AG09309 (cell line): ENCODE results near the gene ADAP1.

ENCODE experiments used
- DNase-seq: peaks from one replicate; pipeline ENCODE4 v3.0.0-alpha.2; 2010; ENCODE audit warnings: low read depth
- H3K4me3 ChIP-seq: 2 replicates; pipeline ENCODE4 v1.5.1; 2011; ENCODE audit warnings: mild to moderate bottlenecking, low read depth, low read length, moderate library complexity; ENCODE audit not compliant: control insufficient read depth
- TF ChIP-seq, protein P1 (sequence below): IDR thresholded peaks from 2 replicates; pipeline ENCODE4 v1.5.1; 2011; ENCODE audit warnings: mild to moderate bottlenecking, low read depth, low read length, inconsistent platforms; ENCODE audit not compliant: insufficient read depth, control insufficient read depth; ENCODE audit errors: missing control alignments

ADAP1 gene

DNA sequence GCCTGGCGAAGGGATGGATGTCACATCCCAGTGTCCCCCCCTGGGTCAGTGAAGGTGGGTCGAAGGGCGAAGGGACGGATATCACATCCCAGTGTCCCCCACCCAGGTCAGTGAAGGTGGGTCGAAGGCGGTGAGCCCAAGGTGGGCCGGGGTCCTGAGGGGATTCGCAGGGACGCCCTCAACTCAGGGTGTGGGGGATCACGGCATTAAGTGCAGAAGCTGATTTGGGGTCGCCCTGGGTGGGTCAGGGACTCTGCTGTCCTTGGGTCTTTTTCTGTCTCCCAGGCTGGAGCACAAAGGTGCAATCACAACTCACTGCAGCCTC, 21.9 kb downstream of the ADAP1 start:
- H3K4me3 ChIP-seq: no peak overlapping the region
- DNase-seq: no peak
- TF ChIP-seq, protein P1, sequence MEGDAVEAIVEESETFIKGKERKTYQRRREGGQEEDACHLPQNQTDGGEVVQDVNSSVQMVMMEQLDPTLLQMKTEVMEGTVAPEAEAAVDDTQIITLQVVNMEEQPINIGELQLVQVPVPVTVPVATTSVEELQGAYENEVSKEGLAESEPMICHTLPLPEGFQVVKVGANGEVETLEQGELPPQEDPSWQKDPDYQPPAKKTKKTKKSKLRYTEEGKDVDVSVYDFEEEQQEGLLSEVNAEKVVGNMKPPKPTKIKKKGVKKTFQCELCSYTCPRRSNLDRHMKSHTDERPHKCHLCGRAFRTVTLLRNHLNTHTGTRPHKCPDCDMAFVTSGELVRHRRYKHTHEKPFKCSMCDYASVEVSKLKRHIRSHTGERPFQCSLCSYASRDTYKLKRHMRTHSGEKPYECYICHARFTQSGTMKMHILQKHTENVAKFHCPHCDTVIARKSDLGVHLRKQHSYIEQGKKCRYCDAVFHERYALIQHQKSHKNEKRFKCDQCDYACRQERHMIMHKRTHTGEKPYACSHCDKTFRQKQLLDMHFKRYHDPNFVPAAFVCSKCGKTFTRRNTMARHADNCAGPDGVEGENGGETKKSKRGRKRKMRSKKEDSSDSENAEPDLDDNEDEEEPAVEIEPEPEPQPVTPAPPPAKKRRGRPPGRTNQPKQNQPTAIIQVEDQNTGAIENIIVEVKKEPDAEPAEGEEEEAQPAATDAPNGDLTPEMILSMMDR: no peak

DNA sequence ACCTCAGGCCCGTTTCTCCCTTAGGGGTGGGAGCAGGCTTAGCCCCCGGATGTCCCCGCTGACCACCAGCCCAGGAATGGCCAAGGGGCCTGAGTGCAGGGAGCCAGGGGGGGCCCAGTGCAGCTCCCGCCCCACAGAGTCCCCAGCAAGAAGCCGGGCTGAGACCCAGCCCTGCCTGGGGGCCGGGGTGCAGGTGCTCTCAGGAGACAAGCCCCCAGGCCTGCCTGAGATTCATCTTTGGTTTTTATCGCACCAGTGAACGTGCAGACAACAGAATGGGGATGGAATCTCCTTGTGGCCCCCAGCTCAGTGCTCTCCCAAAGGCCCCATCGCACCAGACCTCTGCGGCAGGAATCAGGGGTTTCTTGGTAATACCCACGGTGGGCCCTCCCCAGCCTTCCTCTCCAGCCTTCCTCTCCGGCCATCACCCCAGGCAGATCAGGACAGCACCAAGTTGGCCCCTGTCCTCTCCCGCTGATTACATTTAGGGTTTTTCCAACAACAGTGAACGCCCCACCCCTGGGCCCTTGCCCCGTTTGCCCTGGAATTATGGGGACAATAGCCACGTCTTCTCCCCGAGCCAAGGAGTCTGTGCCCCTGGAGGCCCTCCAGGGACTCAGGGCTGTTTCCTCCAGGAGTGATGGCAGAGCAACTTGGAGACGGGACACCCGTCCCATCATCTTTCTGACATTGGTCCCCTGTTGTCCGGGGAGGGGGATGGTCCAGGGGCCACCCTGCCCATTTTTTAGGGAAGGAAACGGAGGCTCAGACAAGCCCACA, 22.4 kb downstream of the ADAP1 start:
- no peak overlapping the region for H3K4me3 ChIP-seq
- TF ChIP-seq, protein P1: no peak
- DNase-seq: no peak

DNA sequence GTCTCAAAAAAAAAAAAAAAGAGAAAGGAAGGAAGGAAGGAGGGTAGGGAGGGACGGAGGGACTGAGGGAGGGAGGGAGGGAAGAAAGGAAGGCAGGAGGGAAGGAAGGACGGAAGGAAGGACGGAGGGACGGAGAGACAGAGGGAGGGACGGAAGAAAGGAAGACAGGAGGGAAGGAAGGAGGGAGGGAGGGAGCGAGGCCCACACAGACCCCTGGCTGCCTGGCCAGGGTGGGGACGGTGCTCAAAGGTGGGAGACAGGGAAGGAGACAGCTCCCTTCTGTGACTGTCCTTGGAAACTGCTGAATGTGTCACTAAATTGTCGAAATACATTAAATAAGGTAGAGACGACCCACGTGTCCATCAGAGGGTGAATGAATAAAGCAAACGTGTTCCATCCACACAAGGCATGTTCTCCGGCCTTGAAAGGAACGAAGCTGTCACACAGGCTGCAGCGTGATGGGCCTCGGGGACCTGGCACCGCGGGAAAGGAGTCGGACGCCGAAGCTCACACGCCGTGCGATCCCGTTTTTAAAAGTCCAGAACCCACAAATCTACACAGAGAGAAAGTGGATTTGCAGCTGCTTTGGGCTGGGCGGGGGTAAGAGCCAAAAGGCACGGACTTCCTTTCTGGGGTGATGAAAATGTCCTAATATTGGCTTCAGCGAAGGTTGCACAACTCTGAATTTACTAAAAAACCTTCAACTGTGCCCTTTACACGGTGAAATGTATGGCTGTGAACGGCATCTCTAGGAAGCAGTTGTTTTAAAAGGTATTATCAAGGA, 23.3 kb downstream of the ADAP1 start:
- TF ChIP-seq, protein P1: no peak
- H3K4me3 ChIP-seq: no peak overlapping the region
- DNase-seq: no peak

DNA sequence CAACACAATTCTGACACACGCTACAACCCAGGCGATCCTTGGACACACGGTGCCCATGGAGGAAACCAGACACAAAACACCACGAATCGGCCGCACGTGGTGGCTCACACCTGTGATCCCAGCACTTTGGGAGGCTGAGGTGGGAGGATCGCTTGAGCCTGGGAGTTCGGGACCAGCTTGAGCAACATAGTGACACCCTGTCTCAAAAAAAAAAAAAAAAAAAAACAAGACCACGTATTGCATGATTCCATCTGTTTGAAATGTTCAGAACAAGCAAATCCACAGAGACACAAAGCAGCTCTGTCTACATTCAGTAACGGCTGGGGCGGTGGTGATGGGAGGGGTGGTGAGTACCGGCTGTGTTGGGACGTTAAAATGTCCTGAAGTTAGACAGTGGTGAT, 25.2 kb downstream of the ADAP1 start:
- H3K4me3 ChIP-seq: no peak overlapping the region
- no peak for DNase-seq
- TF ChIP-seq, protein P1: no peak

DNA sequence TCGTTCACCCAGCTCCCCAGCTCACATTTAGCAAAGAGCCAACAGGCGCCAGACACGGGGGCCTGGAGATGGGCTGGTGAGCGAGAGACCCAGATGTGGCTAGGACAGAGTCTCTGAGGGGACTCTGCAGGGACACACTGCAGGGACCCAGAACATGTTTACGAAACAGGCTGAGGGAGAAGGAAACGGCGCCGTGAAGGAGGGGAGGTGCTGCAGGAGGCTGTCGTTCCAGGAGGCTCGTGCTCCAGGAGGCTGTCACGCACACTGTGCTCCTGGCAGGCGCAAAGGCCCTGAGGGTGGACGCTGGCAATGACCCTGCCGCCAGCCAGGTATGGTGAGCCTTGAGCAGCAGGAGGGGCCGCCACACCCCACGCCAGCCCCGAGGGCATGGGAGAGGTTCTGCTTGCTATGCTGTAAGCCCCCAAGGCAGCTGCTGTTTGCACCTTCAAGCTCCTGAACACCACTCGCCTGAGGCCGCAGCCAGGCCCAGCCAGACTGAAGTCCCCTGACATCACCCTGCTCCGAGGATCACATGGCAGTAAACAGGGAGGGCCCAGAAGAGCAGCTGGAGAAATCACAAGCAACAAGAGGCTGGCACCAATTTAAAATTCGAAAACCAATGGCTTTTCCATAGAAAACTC, 27.3 kb downstream of the ADAP1 start:
- no peak for DNase-seq
- TF ChIP-seq, protein P1: no peak
- H3K4me3 ChIP-seq: no peak overlapping the region

DNA sequence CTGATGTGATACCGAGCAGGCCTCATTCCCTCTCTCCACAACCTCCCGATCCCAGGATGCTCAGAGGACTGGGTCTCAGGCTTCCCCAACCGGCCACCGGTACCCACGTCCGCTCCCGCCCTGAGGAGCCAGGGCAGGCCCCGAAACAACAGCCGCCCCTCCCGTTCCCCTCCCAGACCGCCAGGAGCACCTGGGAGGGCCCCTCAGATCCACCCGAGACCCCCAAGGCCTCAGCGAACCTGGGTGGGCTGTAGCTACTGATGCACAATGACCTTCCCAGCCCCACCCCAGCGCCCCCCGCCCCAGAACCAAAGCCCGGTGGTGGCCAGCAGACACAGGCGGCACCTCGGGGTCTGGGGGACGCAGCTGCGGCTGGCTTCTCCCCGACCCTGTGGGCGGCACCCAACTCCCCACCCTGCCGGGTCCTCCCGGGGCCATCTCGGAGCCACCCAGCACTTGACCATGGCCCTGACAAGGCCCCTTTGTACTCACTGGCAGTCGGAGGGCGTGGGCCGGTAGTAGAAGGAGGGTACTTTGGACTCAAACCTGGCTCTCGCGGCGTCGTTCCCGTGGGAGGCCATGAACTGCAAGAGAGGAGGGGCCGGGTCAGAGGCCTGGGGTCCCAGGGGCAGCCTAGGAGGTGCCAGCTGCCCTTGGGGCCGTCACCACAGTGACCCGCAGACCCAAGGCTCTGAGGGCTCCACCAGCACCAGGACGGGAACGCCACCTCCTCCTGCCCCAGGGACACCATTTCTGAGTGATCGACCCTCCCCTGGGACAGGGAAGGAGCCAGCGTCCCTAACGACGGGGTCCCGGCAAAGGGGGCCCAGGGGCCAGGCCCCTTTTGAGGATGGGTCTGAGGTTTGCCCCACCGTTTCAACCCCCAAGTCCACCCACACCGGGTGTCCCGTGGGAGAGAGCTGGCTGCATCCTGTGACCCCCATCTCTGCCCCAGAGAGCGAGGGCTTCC, 28.1 kb downstream of the ADAP1 start:
- H3K4me3 ChIP-seq: no peak overlapping the region
- DNase-seq: no peak
- TF ChIP-seq, protein P1: no peak
